Mucosa of descending colon (tissue), 3 donors: ENCODE results near the gene MED22. TPM values are rescaled to one million over a fixed set of nuclear protein-coding genes. Genes with fewer than 3 reads are reported as not detected.
"Not testable (repeated sequence)": the region's sequence is repeated elsewhere in the genome, so short reads cannot be mapped to it uniquely, and the experiment has no call there.

Experiments
- ATAC-seq: fragments of 200-7000 bp; cut with Tn5 transposase; one replicate; pipeline ENCODE4 v1.9.1; 2020; ENCODE audit warnings: mild to moderate bottlenecking, moderate library complexity
- DNase-seq, 3 donors: peaks; one replicate each; pipeline ENCODE4 v3.0.0-alpha.2; 2020
- H3K36me3 ChIP-seq: fragments of 200-600 bp; one replicate; pipeline ENCODE4 v1.8.0; 2021; ENCODE audit warnings: low read depth, mild to moderate bottlenecking
- H3K4me1 ChIP-seq: fragments of 200-600 bp; one replicate; pipeline ENCODE4 v1.8.0; 2021; ENCODE audit warnings: low read depth, mild to moderate bottlenecking
- H3K4me3 ChIP-seq: fragments of 200-600 bp; one replicate; pipeline ENCODE4 v1.8.0; 2021; ENCODE audit warnings: mild to moderate bottlenecking
- H3K9me3 ChIP-seq: fragments of 200-600 bp; one replicate; pipeline ENCODE4 v1.8.0; 2021; ENCODE audit warnings: mild to moderate bottlenecking
- intact Hi-C, 2 donors: fragments of 100-400 bp; cut with DNase I in 1 of 2; cut with micrococcal nuclease in 1 of 2; formaldehyde crosslinking; loops; one replicate each; pipeline versions ENCODE4 v1.11.0 to v1.11.1; 2022; cut with DNase I, micrococcal nuclease
- total RNA-seq, 3 donors: library from RNA; stranded (reverse); fragmentation: NEBNext Ultra II Directional in 2 of 3; extraction: Animal tissue kit (Norgen Biotek cat#: 25700) in 2 of 3; gene quantifications; one replicate each; pipeline versions ENCODE4 v1.2.1 to v1.2.4, GENCODE V29; 2021 to 2023
- TF ChIP-seq, protein P1 (sequence below): fragments of 200-600 bp; IDR thresholded peaks from one replicate; pipeline ENCODE4 v1.8.0; 2022; ENCODE audit warnings: antibody characterized with exemption, mild to moderate bottlenecking
- donor health status: DM: no; HTN: no; CAD: no; lungs with moderate emphysema.
- donor health status: DM: no; HTN: no; CAD: no.
- donor health status: DM: no; HTN: yes; CAD: no.

Gene MED22
- total RNA-seq, 3 donors from 2014 or later, result 19.8 to 33.6 (median 21.3) TPM

DNA sequence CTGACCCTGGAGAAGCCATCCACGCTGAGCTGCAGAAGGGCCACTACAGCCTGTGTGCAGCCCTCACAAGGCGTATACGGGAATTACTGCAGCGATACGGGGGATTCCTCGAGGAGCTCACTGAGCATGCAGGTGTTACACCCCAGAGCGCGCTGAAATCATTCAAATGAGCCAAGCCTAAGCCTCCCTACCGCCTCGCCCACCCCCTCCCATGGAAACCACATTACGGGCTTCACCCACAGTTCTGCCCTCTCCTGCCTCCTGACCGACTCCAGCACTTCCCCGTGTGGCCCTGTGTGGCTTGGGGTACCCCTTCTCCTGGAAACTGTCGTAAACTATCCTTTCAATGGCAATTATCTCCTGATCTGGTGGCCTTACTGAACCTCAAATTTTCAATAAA is 25.2 kb downstream of the MED22 start:
- DNase-seq (no peak), ATAC-seq (no peak)
- Histone ChIP-seq H3K9me3 (no peaks in the 10 kb centered on the region), H3K36me3 (no peaks in the 10 kb centered on the region), H3K4me1 (no peaks in the 10 kb centered on the region), H3K4me3 (no peak overlapping the region)
- intact Hi-C loops, result loop anchor here in 1 of 2 donors (10.0 kb wide), 1 partner anchor 138 kb away; no protein-coding TSS in a partner anchor
- TF ChIP-seq, protein P1, sequence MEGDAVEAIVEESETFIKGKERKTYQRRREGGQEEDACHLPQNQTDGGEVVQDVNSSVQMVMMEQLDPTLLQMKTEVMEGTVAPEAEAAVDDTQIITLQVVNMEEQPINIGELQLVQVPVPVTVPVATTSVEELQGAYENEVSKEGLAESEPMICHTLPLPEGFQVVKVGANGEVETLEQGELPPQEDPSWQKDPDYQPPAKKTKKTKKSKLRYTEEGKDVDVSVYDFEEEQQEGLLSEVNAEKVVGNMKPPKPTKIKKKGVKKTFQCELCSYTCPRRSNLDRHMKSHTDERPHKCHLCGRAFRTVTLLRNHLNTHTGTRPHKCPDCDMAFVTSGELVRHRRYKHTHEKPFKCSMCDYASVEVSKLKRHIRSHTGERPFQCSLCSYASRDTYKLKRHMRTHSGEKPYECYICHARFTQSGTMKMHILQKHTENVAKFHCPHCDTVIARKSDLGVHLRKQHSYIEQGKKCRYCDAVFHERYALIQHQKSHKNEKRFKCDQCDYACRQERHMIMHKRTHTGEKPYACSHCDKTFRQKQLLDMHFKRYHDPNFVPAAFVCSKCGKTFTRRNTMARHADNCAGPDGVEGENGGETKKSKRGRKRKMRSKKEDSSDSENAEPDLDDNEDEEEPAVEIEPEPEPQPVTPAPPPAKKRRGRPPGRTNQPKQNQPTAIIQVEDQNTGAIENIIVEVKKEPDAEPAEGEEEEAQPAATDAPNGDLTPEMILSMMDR, result no peak

DNA sequence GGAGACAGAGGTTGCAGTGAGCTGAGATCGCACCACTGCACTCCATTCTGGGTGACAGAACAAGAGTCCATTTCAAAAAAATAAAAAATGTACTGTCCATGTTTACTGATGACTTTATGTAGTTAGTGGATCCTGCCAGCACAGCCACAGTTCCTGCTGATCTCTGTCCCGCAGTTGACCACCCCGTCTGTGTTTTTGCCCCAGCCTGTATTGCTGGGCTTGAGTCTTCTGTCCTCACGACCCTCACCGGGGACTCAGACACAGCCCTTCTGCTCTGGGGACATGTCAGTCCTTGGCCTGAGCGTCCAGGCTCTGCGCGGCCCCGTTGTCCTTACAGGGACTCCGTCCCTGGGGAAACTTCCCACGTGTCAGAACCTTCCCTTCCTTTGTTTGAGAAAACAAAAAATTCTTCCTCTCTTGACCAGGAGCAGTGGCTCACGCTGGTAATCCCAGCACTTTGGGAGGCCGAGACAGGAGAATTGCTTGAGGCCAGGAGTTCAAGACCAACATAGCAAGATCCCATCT is 26.5 kb downstream of the MED22 start:
- H3K36me3 ChIP-seq, result no peaks in the 10 kb centered on the region
- DNase-seq, result no peak
- TF ChIP-seq, protein P1, result no peak
- no peak overlapping the region for H3K4me3 ChIP-seq
- no peaks in the 10 kb centered on the region for H3K9me3 ChIP-seq
- intact Hi-C loops, result loop anchor here in 1 of 2 donors (10.0 kb wide), 1 partner anchor 137 kb away; no protein-coding TSS in a partner anchor
- H3K4me1 ChIP-seq, result no peaks in the 10 kb centered on the region
- ATAC-seq, result no peak

DNA sequence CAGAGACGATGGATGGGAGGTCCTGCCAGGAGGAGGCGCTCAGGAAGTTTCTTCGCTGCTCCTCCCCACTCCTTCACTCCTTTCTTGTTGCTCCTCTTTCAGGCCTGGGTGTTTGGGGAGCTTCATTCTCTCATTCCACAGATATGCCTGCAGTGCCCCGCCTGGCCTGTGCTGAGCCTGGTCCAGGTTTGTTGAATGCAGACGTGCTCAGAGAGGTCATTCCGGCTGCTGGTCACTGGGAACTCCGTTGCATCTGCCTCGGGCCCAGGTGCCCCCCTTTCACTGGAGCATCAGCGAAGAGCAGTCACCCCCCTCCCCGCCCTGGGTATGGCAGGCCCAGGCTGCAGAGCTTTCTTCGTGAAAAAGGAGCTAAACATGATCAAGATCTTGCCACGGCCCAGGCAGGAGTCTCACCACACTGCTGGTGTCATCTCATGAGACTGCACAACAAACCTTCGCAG is 27.5 kb downstream of the MED22 start:
- DNase-seq, result no peak
- H3K36me3 ChIP-seq, result no peaks in the 10 kb centered on the region
- no peaks in the 10 kb centered on the region for H3K4me1 ChIP-seq
- TF ChIP-seq, protein P1, result no peak
- intact Hi-C loops, result loop anchor here in 1 of 2 donors (10.0 kb wide), 1 partner anchor 136 kb away; no protein-coding TSS in a partner anchor
- no peak overlapping the region for H3K4me3 ChIP-seq
- ATAC-seq, result no peak
- no peaks in the 10 kb centered on the region for H3K9me3 ChIP-seq

DNA sequence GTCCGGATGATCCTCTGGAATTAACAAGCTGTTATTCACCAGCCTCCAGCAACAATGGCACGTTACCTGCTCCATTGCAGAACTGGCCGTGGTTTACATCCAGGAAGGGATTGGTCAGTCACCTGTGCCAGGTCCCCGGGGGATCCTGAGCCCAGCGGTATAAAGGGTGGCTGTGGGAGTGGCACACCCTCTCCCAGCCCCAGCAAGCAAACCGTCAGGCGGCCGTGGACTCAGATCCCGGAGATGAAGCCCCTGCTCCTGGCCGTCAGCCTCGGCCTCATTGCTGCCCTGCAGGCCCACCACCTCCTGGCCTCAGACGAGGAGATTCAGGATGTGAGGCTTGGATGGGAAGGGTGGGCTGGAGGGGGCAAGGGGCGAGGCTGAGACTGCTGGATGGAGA is 30.4 kb downstream of the MED22 start:
- H3K4me1 ChIP-seq, DNase-seq, ATAC-seq, H3K36me3 ChIP-seq, H3K4me3 ChIP-seq, H3K9me3 ChIP-seq, intact Hi-C loops: not testable (repeated sequence)

DNA sequence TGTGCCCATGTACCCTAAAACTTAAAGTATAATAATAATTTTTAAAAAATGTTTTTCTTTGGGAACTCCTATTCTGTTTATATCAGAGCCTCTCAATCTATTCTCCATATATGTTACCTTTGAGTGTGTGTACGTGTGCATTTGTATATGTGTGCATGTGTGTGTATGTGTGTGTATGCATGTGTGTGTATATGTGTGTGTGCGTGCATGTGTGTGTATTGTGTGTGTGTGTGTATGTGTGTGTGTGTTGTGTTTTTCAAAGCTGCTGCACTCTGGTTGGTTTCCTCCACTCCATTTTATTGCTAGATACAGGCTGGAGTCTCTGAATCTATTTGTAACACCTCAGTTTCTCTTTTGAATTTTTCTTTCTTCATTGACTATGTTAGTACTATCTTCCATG is 31.9 kb downstream of the MED22 start:
- Histone ChIP-seq H3K4me3 (no peak overlapping the region), H3K36me3 (no peaks in the 10 kb centered on the region), H3K9me3 (no peaks in the 10 kb centered on the region), H3K4me1 (no peaks in the 10 kb centered on the region)
- ATAC-seq, result no peak
- intact Hi-C loops, result no loop called here
- TF ChIP-seq, protein P1, result no peak
- DNase-seq, result no peak

DNA sequence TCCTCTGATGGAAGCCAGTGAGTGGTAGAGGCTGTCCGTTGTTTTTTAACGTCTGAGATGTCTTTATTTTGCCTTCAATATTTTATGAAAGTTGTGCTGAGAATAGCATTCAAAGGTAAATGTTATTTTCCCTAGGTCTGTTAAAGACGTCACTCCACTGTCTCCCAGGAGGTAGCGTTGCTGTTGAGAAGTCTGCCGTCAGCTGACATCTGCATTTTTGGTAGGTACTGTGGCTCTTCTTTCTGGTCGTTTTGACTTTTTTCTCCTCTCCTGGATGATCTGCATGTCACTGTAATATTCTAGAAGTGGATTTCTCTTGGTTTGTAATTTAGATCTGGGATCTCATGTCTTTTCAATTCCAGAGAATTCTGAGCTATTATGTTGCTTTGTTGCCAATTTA is 38.3 kb downstream of the MED22 start:
- H3K36me3 ChIP-seq, result no peaks in the 10 kb centered on the region
- no peak overlapping the region for H3K4me3 ChIP-seq
- no peaks in the 10 kb centered on the region for H3K4me1 ChIP-seq
- TF ChIP-seq, protein P1, result no peak
- ATAC-seq, result no peak
- no peak for DNase-seq
- H3K9me3 ChIP-seq, result no peaks in the 10 kb centered on the region
- intact Hi-C loops, result no loop called here
